ENCODE data around the gene PHYHIPL. TPM values are rescaled to one million over a fixed set of nuclear protein-coding genes. Genes with fewer than 3 reads are reported as not detected.

Gene PHYHIPL
- total RNA-seq = not detected in 2 replicates

DNA sequence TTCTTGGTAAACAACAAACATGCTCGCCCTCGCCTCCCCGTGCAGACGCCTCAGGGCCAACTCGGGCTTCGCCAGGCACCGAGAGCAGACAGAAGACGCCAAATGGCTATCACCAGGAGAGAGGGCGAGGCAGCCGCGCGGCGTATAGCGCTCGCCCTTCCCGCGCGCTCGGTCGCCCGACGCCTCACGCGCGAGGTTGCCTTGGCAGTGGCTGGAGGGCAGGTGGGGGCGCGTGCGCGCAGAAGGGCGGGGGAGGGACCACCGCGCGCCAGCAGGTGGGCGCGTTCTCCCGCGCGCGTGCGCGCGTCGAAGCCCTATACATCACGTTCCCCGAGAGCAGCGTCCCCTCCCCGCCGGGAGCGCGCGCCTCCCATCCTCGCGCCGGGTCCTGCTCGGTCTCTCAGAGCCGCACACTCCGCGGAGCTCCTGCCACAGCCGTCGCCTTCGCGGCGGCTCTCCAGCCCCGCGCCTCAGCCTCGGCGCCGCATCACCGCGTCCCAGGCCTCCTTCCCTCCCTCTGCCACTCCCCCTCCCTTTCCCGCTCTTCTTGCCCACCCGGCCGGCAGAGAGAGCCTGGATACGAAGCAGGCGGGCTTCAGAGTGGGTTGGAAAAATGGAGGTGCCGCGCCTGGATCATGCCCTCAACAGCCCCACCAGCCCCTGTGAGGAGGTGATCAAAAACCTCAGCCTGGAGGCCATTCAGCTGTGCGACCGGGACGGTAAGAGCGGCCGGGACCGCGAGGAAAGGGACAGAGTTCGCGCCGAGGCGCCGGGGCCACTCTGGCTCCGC lies at the start of gene PHYHIPL:
PHYHIPL (plus strand) TSS at position 403 of the 790 bp plus-strand sequence; CDS start at position 614, 211 bp downstream.

Other genes with a start within 250 kb of the PHYHIPL start
- gene FAM13C, start 185.9 kb downstream of the PHYHIPL start, total RNA-seq = 1.9 and 13.7 TPM in 2 replicates